Measurements from ENCODE around the gene ATP2C2. TPM values are rescaled to one million over a fixed set of nuclear protein-coding genes. Genes with fewer than 3 reads are reported as not detected.

ATP2C2 gene
- total RNA-seq, 1 donor from 2014 or later: not detected

- Histone ChIP-seq H3K27me3 (ENCODE audit: control insufficient read depth in 3 of 3, insufficient read depth in 3 of 3, low read length in 3 of 3) (peaks cover 35 to 52% (median 35%) of the 10 kb centered on the region in 3 donors), H3K9me3 (ENCODE audit: control insufficient read depth in 3 of 3, low read length in 3 of 3) (no peaks in the 10 kb centered on the region), H3K36me3 (ENCODE audit: control insufficient read depth in 3 of 3, insufficient read depth in 3 of 3, low read length in 3 of 3) (no peaks in the 10 kb centered on the region), H3K27ac (ENCODE audit: low read depth, low read length) (no peak overlapping the region), H3K4me1 (ENCODE audit: control insufficient read depth in 3 of 3, insufficient read depth in 3 of 3, low read length in 3 of 3) (no peaks in the 10 kb centered on the region), H3K9ac (ENCODE audit: low read depth in 1 of 3, low read length in 3 of 3) (no peak overlapping the region), H3K4me3 (ENCODE audit: low read length in 3 of 3) (no peak overlapping the region)
Measured at GRCh38 chr16:84404936-84405639, 36.8 kb downstream of the ATP2C2 start.

GRCh38 chr16:84406006-84406963 lies 37.9 kb downstream of the ATP2C2 start:
- no peaks in the 10 kb centered on the region for H3K36me3 ChIP-seq (ENCODE audit: control insufficient read depth in 3 of 3, insufficient read depth in 3 of 3, low read length in 3 of 3)
- H3K9ac ChIP-seq (ENCODE audit: low read depth in 1 of 3, low read length in 3 of 3): no peak overlapping the region
- no peaks in the 10 kb centered on the region for H3K4me1 ChIP-seq (ENCODE audit: control insufficient read depth in 3 of 3, insufficient read depth in 3 of 3, low read length in 3 of 3)
- peaks cover 35 to 57% (median 35%) of the 10 kb centered on the region in 3 donors for H3K27me3 ChIP-seq (ENCODE audit: control insufficient read depth in 3 of 3, insufficient read depth in 3 of 3, low read length in 3 of 3)
- H3K4me3 ChIP-seq (ENCODE audit: low read length in 3 of 3): no peak overlapping the region
- H3K27ac ChIP-seq (ENCODE audit: low read depth, low read length): no peak overlapping the region
- no peaks in the 10 kb centered on the region for H3K9me3 ChIP-seq (ENCODE audit: control insufficient read depth in 3 of 3, low read length in 3 of 3)

GRCh38 chr16:84407588-84408313 lies 39.4 kb downstream of the ATP2C2 start:
- H3K9ac ChIP-seq (ENCODE audit: low read depth in 1 of 3, low read length in 3 of 3): no peak overlapping the region
- H3K27me3 ChIP-seq (ENCODE audit: control insufficient read depth in 3 of 3, insufficient read depth in 3 of 3, low read length in 3 of 3): peaks cover 35 to 55% (median 35%) of the 10 kb centered on the region in 3 donors
- no peaks in the 10 kb centered on the region for H3K36me3 ChIP-seq (ENCODE audit: control insufficient read depth in 3 of 3, insufficient read depth in 3 of 3, low read length in 3 of 3)
- H3K9me3 ChIP-seq (ENCODE audit: control insufficient read depth in 3 of 3, low read length in 3 of 3): no peaks in the 10 kb centered on the region
- H3K27ac ChIP-seq (ENCODE audit: low read depth, low read length): no peak overlapping the region
- no peak overlapping the region for H3K4me3 ChIP-seq (ENCODE audit: low read length in 3 of 3)
- no peaks in the 10 kb centered on the region for H3K4me1 ChIP-seq (ENCODE audit: control insufficient read depth in 3 of 3, insufficient read depth in 3 of 3, low read length in 3 of 3)

DNA sequence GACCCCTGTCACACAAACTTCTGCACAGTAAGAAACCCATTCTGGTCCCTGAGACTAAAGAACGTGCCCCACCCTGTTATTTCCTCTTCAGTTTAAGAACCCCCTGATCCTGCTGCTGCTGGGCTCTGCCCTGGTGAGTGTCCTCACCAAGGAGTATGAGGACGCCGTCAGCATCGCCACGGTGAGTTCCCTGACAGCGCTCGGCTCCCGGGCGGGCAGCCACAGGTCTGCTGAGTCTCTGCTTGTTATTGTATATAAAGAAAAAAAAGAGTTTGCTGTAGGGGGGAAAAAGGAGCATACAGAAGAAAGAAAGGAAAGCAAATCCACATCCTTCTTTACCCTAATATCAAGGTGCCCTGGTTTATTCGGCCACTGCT lies 40.0 kb downstream of the ATP2C2 start:
- H3K27me3 ChIP-seq (ENCODE audit: control insufficient read depth in 3 of 3, insufficient read depth in 3 of 3, low read length in 3 of 3): peaks cover 35 to 53% (median 37%) of the 10 kb centered on the region in 3 donors
- H3K9me3 ChIP-seq (ENCODE audit: control insufficient read depth in 3 of 3, low read length in 3 of 3): no peaks in the 10 kb centered on the region
- H3K9ac ChIP-seq (ENCODE audit: low read depth in 1 of 3, low read length in 3 of 3): no peak overlapping the region
- H3K27ac ChIP-seq (ENCODE audit: low read depth, low read length): no peak overlapping the region
- H3K4me3 ChIP-seq (ENCODE audit: low read length in 3 of 3): no peak overlapping the region
- H3K36me3 ChIP-seq (ENCODE audit: control insufficient read depth in 3 of 3, insufficient read depth in 3 of 3, low read length in 3 of 3): no peaks in the 10 kb centered on the region
- no peaks in the 10 kb centered on the region for H3K4me1 ChIP-seq (ENCODE audit: control insufficient read depth in 3 of 3, insufficient read depth in 3 of 3, low read length in 3 of 3)

- Histone ChIP-seq H3K9me3 (ENCODE audit: control insufficient read depth in 3 of 3, low read length in 3 of 3) (no peaks in the 10 kb centered on the region), H3K27me3 (ENCODE audit: control insufficient read depth in 3 of 3, insufficient read depth in 3 of 3, low read length in 3 of 3) (peaks cover 35 to 50% (median 38%) of the 10 kb centered on the region in 3 donors), H3K4me3 (ENCODE audit: low read length in 3 of 3) (no peak overlapping the region), H3K4me1 (ENCODE audit: control insufficient read depth in 3 of 3, insufficient read depth in 3 of 3, low read length in 3 of 3) (no peaks in the 10 kb centered on the region), H3K9ac (ENCODE audit: low read depth in 1 of 3, low read length in 3 of 3) (no peak overlapping the region), H3K27ac (ENCODE audit: low read depth, low read length) (no peak overlapping the region), H3K36me3 (ENCODE audit: control insufficient read depth in 3 of 3, insufficient read depth in 3 of 3, low read length in 3 of 3) (no peaks in the 10 kb centered on the region)
Measured at GRCh38 chr16:84408856-84409255, 40.5 kb downstream of the ATP2C2 start.

GRCh38 chr16:84410361-84411138 lies 42.2 kb downstream of the ATP2C2 start:
- Histone ChIP-seq H3K36me3 (ENCODE audit: control insufficient read depth in 3 of 3, insufficient read depth in 3 of 3, low read length in 3 of 3) (no peaks in the 10 kb centered on the region), H3K4me1 (ENCODE audit: control insufficient read depth in 3 of 3, insufficient read depth in 3 of 3, low read length in 3 of 3) (no peaks in the 10 kb centered on the region), H3K9ac (ENCODE audit: low read depth in 1 of 3, low read length in 3 of 3) (no peak overlapping the region), H3K27me3 (ENCODE audit: control insufficient read depth in 3 of 3, insufficient read depth in 3 of 3, low read length in 3 of 3) (peaks cover 23 to 45% (median 34%) of the 10 kb centered on the region in 3 donors), H3K4me3 (ENCODE audit: low read length in 3 of 3) (no peak overlapping the region), H3K27ac (ENCODE audit: low read depth, low read length) (no peak overlapping the region), H3K9me3 (ENCODE audit: control insufficient read depth in 3 of 3, low read length in 3 of 3) (no peaks in the 10 kb centered on the region)

- H3K27me3 ChIP-seq (ENCODE audit: control insufficient read depth in 3 of 3, insufficient read depth in 3 of 3, low read length in 3 of 3): peaks cover 15 to 41% (median 24%) of the 10 kb centered on the region in 3 donors
- no peak overlapping the region for H3K9ac ChIP-seq (ENCODE audit: low read depth in 1 of 3, low read length in 3 of 3)
- H3K4me3 ChIP-seq (ENCODE audit: low read length in 3 of 3): no peak overlapping the region
- H3K9me3 ChIP-seq (ENCODE audit: control insufficient read depth in 3 of 3, low read length in 3 of 3): no peaks in the 10 kb centered on the region
- no peak overlapping the region for H3K27ac ChIP-seq (ENCODE audit: low read depth, low read length)
- H3K4me1 ChIP-seq (ENCODE audit: control insufficient read depth in 3 of 3, insufficient read depth in 3 of 3, low read length in 3 of 3): no peaks in the 10 kb centered on the region
- H3K36me3 ChIP-seq (ENCODE audit: control insufficient read depth in 3 of 3, insufficient read depth in 3 of 3, low read length in 3 of 3): no peaks in the 10 kb centered on the region
Measured at GRCh38 chr16:84411768-84412167, 43.4 kb downstream of the ATP2C2 start.

DNA sequence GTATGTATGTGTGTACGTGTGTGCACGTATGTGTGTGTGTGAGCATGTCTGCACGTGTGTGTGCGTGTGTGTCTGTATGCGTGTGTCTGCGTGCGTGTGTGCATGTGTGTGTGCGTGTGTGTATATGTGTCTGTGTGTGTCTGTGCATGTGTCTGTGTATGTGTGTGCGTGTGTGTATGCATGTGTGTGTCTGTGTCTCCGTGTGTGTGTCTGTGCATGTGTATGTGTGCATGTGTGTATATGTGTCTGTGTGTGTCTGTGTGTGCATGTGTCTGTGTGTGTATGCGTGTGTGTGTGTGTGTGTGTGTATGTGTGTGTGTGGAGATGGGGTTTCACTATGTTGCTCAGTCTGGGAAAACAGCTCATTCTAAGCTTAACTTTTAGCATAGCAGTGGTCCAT lies 43.9 kb downstream of the ATP2C2 start:
- Histone ChIP-seq H3K9me3 (ENCODE audit: control insufficient read depth in 3 of 3, low read length in 3 of 3) (no peaks in the 10 kb centered on the region), H3K27me3 (ENCODE audit: control insufficient read depth in 3 of 3, insufficient read depth in 3 of 3, low read length in 3 of 3) (peaks cover 13 to 40% (median 24%) of the 10 kb centered on the region in 3 donors), H3K4me3 (ENCODE audit: low read length in 3 of 3) (no peak overlapping the region), H3K36me3 (ENCODE audit: control insufficient read depth in 3 of 3, insufficient read depth in 3 of 3, low read length in 3 of 3) (no peaks in the 10 kb centered on the region), H3K4me1 (ENCODE audit: control insufficient read depth in 3 of 3, insufficient read depth in 3 of 3, low read length in 3 of 3) (no peaks in the 10 kb centered on the region), H3K9ac (ENCODE audit: low read depth in 1 of 3, low read length in 3 of 3) (no peak overlapping the region), H3K27ac (ENCODE audit: low read depth, low read length) (no peak overlapping the region)

GRCh38 chr16:84413244-84414004 lies 45.1 kb downstream of the ATP2C2 start:
- Histone ChIP-seq H3K4me1 (ENCODE audit: control insufficient read depth in 3 of 3, insufficient read depth in 3 of 3, low read length in 3 of 3) (no peaks in the 10 kb centered on the region), H3K27ac (ENCODE audit: low read depth, low read length) (no peak overlapping the region), H3K4me3 (ENCODE audit: low read length in 3 of 3) (no peak overlapping the region), H3K27me3 (ENCODE audit: control insufficient read depth in 3 of 3, insufficient read depth in 3 of 3, low read length in 3 of 3) (peaks cover 6 to 34% (median 23%) of the 10 kb centered on the region in 3 donors), H3K9ac (ENCODE audit: low read depth in 1 of 3, low read length in 3 of 3) (no peak overlapping the region), H3K36me3 (ENCODE audit: control insufficient read depth in 3 of 3, insufficient read depth in 3 of 3, low read length in 3 of 3) (no peaks in the 10 kb centered on the region), H3K9me3 (ENCODE audit: control insufficient read depth in 3 of 3, low read length in 3 of 3) (no peaks in the 10 kb centered on the region)
